ENCODE data around the gene S100A2.
"Not testable (repeated sequence)": the region's sequence is repeated elsewhere in the genome, so short reads cannot be mapped to it uniquely, and the experiment has no call there.

S100A2 gene

DNA sequence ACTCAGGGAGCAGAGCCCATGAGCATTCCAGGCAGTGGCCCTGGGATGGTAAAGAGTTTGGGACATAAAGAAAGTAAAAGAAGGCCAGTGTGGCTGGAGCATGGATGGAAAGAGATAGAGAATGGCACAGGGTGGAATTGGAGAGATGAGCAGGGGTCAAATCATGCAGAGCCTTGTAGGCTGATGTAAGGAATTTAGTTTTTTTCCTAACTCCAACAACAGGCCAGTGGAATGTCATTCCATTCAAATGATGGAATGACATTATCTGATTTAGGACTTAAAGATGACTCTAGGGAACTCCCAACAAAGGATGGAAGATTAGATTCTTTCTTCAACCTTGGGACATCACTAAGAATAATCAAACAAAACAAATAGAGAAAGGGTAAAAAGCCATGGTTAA is 12.8 kb upstream of the S100A2 start:
- TF ChIP-seq, protein P1, sequence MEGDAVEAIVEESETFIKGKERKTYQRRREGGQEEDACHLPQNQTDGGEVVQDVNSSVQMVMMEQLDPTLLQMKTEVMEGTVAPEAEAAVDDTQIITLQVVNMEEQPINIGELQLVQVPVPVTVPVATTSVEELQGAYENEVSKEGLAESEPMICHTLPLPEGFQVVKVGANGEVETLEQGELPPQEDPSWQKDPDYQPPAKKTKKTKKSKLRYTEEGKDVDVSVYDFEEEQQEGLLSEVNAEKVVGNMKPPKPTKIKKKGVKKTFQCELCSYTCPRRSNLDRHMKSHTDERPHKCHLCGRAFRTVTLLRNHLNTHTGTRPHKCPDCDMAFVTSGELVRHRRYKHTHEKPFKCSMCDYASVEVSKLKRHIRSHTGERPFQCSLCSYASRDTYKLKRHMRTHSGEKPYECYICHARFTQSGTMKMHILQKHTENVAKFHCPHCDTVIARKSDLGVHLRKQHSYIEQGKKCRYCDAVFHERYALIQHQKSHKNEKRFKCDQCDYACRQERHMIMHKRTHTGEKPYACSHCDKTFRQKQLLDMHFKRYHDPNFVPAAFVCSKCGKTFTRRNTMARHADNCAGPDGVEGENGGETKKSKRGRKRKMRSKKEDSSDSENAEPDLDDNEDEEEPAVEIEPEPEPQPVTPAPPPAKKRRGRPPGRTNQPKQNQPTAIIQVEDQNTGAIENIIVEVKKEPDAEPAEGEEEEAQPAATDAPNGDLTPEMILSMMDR (IDR thresholded peaks at IDR 0.05; ENCODE audit: unreplicated experiment in 3 of 3): no peak
- no peaks in the 10 kb centered on the region for H3K27me3 Mint-ChIP-seq (ENCODE audit: low read depth)
- no peak overlapping the region for H3K4me3 Mint-ChIP-seq
- no peak overlapping the region for H3K27ac Mint-ChIP-seq
- no peaks in the 10 kb centered on the region for H3K9me3 Mint-ChIP-seq
- no peaks in the 10 kb centered on the region for H3K4me1 Mint-ChIP-seq
- H3K36me3 Mint-ChIP-seq (ENCODE audit: low read depth): no peaks in the 10 kb centered on the region

DNA sequence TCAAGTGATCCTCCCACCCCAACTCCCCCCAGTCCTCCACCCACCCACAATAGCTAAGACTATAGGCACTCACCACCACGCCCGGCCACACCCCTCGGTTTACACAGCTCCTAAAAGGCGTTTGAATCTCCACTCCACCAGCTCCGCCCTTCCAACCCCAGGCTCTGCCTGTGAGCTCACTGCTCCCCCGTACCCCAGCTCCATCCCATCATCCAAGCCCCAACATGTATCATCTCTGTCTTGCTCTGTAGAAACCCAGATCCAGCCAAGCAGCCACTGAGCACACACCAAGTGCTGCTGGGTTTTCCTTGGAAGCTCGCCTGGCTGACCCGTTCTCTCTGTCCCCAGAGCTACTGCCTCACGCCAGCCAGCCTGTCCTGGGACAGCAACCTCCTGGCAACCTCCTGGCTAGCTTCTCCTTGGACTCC is 12.0 kb upstream of the S100A2 start:
- peaks cover 6% of the 10 kb centered on the region for H3K4me1 Mint-ChIP-seq
- H3K36me3 Mint-ChIP-seq (ENCODE audit: low read depth): no peaks in the 10 kb centered on the region
- H3K4me3 Mint-ChIP-seq: no peak overlapping the region
- H3K27ac Mint-ChIP-seq: no peak overlapping the region
- no peaks in the 10 kb centered on the region for H3K27me3 Mint-ChIP-seq (ENCODE audit: low read depth)
- TF ChIP-seq, protein P1 (IDR thresholded peaks at IDR 0.05; ENCODE audit: unreplicated experiment in 3 of 3): no peak
- H3K9me3 Mint-ChIP-seq: no peaks in the 10 kb centered on the region

DNA sequence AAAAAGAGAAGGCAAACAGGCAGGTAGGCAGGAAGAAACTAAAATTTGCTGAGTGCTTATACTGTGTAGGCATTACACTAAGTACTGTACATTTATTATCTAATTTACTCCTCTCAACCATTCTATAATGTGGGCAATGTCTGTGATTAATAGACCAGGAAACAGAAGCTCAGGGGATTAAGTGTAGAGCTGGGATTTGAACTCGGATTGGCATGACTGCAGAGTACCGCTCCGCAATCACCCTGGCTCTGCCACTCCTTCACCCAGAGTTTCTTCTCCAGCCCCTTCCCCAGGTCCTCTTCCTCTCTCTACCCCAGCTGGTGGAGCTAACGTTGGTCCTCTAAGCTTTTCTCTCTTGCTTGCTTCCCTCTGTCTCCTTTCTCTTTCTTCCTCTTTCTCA is 11.5 kb upstream of the S100A2 start:
- peaks cover 8% of the 10 kb centered on the region for H3K4me1 Mint-ChIP-seq
- no peaks in the 10 kb centered on the region for H3K9me3 Mint-ChIP-seq
- no peaks in the 10 kb centered on the region for H3K27me3 Mint-ChIP-seq (ENCODE audit: low read depth)
- H3K36me3 Mint-ChIP-seq (ENCODE audit: low read depth): no peaks in the 10 kb centered on the region
- H3K4me3 Mint-ChIP-seq: no peak overlapping the region
- no peak overlapping the region for H3K27ac Mint-ChIP-seq
- TF ChIP-seq, protein P1 (IDR thresholded peaks at IDR 0.05; ENCODE audit: unreplicated experiment in 3 of 3): no peak

DNA sequence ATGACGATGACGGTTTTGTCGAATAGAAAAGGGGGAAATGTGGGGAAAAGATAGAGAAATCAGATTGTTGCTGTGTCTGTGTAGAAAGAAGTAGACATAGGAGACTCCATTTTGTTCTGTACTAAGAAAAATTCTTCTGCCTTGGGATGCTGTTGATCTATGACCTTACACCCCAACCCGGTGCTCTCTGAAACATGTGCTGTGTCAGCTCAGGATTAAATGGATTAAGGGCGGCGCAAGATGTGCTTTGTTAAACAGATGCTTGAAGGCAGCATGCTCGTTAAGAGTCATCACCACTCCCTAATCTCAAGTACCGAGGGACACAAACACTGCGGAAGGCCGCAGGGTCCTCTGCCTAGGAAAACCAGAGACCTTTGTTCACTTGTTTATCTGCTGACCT is 9.9 kb upstream of the S100A2 start:
- not testable (repeated sequence) for H3K9me3 Mint-ChIP-seq; H3K4me1 Mint-ChIP-seq; H3K27ac Mint-ChIP-seq; H3K4me3 Mint-ChIP-seq; H3K27me3 Mint-ChIP-seq (ENCODE audit: low read depth); H3K36me3 Mint-ChIP-seq (ENCODE audit: low read depth)

DNA sequence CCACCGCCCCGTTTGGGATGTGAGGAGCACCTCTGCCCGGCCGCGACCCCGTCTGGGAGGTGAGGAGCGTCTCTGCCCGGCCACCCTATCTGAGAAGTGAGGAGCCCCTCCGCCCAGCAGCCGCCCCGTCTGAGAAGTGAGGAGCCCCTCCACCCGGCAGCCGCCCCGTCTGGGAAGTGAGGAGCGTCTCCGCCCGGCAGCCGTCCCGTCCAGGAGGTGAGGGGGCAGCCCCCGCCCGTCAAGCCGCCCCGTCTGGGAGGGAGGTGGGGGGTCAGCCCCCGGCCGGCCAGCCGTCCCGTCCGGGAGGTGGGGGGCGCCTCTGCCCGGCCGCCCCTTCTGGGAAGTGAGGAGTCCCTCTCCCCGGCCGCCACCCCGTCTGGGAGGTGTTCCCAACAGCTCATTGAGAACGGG is 9.4 kb upstream of the S100A2 start:
- H3K4me1 Mint-ChIP-seq; H3K36me3 Mint-ChIP-seq (ENCODE audit: low read depth); H3K9me3 Mint-ChIP-seq; H3K4me3 Mint-ChIP-seq; H3K27me3 Mint-ChIP-seq (ENCODE audit: low read depth); H3K27ac Mint-ChIP-seq: not testable (repeated sequence)

DNA sequence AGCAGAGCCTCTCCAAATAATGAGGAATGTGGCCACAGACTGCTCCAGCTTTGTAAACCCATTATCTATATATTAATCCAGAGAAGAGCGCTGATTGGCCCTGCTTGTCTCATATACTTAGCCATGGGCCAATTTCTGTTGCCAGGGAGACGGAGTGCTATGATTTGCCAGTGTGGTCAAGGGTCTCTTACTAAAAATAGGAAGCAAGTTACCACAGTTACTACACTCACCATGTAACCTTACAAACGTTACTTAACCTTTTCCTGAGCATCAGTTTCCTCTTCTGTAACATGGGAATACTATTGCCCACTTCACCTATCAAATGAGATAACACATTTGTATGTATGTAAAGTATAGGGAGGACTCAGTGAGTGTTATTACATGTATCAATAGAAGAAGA is 7.7 kb upstream of the S100A2 start:
- peaks cover 22% of the 10 kb centered on the region for H3K4me1 Mint-ChIP-seq
- H3K9me3 Mint-ChIP-seq: no peaks in the 10 kb centered on the region
- peaks cover 3% of the 10 kb centered on the region for H3K27me3 Mint-ChIP-seq (ENCODE audit: low read depth)
- H3K36me3 Mint-ChIP-seq (ENCODE audit: low read depth): no peaks in the 10 kb centered on the region
- H3K4me3 Mint-ChIP-seq: no peak overlapping the region
- H3K27ac Mint-ChIP-seq: no peak overlapping the region
- TF ChIP-seq, protein P1 (IDR thresholded peaks at IDR 0.05; ENCODE audit: unreplicated experiment in 3 of 3): no peak

DNA sequence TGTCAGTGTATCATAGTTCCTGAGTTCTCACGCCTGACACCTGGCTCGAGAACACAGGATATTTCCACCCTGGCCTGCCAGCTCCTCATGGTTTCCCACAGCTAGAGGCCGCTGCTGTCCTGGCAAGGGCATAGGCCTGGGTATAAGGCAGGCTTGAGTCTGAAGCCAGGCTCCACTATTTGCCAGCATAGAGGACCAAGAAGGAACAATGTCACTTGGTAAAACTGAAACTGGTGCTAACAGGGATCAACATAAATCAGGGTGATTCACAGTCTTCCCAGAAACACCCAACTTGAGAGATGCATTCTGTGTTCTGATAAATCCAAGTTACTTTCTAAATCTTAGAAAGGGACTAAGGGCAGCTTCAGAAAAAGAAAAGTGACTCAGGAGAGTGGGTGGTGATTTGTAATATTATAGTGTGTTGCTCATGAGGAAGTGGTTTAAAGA is 6.9 kb upstream of the S100A2 start:
- TF ChIP-seq, protein P1 (IDR thresholded peaks at IDR 0.05; ENCODE audit: unreplicated experiment in 3 of 3): peak; percentile 66 to 75 (median 67)
- Mint-ChIP-seq H3K4me1 (peaks cover 29% of the 10 kb centered on the region), H3K36me3 (ENCODE audit: low read depth) (no peaks in the 10 kb centered on the region)

More for the DNA sequence above, 6.9 kb upstream of the S100A2 start:
- peaks cover 3% of the 10 kb centered on the region for H3K27me3 Mint-ChIP-seq (ENCODE audit: low read depth)
- peak overlapping the region in 2 of 3 experiments; percentile 22 to 58 for H3K27ac Mint-ChIP-seq
- H3K4me3 Mint-ChIP-seq: no peak overlapping the region
- no peaks in the 10 kb centered on the region for H3K9me3 Mint-ChIP-seq
